Activated CD4-positive, alpha-beta T cell treated with anti-CD3 and anti-CD28 coated beads for 48 hours (primary cell): Measurements from ENCODE around the gene INO80.

Experiments
- DNase-seq: peaks from one replicate; pipeline ENCODE4 v3.0.0-alpha.2; 2020

Gene INO80

DNA sequence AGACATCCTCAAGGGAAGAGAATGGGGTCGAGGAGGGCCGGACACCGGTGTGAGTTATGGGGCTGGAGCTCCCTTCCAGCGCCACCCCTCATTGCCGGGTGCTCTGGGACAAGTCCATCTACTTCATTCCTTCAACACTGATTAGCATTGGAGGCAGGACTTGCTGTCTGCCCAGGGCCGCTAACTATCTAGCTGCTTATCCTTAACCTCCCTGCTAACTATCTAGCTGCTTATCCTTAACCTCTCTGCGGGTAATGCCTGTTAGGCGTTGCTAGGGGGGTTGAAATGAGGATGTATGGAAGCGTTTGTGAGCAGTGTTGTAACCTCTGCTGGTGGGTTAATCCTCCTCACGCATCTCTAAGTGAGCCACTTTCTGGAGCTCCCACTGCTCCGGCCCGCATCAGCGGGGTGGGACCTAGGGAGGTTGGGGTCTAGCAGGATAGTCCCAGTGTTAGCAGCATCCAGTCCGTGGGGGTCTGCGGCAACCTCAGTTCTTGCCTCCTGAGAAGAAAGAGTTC lies 173.7 kb downstream of the INO80 start:
- no peak for DNase-seq

DNA sequence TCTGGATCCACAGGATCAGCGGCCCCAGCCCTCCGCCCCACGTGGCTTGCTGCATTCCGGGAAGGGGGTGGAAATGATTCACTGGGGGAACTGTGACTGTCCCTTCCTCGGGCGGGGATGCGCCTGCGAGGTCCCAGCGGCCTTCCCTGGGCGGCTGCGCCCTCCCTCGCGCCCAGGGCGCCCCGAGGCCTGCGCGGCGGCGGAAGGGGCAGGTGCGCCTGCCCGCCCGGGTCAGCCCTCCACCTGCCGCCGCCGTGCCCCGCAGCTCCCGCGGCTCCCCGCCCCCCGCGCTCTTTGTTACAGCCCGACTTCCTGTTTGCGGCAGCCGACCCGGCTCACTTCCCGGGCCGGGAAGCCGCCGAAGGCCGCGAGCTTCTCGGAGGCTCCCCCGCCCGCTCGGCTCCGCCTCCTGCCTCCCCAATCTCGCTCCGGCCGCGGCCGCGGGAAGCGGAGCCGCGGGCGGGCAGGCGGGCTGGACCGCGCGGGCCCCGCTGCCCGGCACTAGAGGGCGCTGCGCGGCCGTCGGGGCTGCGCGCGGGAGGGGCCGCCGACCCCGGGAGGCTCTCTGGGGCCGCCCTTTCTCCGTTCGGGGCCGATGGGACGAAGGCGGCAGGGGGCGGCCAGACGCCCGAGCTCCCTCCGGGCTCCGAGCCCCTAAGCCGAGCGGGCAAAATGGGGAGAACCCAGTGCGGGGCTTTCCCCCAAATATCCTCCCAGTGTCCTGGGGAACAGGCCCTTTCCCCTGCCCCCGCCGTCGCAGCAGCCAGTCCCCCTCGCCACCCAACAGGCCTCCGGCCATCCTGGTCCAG lies 174.3 kb downstream of the INO80 start:
- peak; percentile 74 for DNase-seq

DNA sequence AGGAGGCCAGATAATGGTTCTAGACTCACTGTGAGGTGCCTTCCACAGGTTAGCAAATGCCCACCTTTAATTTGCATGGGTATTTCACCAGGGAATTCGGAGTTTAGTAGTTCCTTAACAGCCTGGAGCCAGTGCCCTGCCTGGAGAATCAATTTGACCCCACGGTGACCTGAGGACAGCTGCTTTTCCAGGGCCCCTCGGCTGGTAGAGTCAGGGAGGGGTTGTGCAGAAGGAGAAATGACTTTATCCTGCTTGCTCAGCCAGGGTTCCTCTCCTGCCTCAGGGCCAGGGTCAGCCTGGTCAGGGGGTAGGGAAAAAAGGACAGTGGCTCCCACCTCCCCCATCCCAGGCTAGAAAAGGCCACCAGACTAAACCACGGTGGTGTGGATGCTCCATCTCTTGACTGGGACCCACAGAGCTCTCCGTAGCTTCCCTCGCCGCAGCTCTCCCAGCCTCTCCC lies 175.0 kb downstream of the INO80 start:
- no peak for DNase-seq

DNA sequence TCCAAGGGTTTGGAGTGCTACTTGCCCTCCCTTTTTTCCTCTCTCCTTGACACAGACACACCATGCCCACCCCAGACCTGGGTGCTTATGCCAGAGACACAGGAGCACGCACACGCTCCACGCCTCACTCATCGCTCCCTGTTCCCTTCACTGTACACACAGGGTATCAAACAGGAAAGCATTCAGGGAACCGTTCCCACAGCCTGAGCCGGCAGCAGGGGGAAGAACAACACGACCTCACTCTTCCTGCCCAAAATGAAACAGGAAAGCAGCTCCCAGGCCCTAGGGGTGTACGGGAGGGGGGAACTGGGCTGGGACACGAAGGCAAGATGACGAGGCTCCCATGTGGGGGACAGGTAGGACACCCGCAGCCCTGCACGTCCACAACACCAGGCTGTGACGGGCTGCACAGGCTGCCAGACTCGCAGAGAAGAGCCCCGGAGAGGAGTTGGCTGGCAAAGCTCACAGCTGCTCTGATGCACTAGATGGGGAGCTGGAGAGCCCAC lies 175.7 kb downstream of the INO80 start:
- no peak for DNase-seq

DNA sequence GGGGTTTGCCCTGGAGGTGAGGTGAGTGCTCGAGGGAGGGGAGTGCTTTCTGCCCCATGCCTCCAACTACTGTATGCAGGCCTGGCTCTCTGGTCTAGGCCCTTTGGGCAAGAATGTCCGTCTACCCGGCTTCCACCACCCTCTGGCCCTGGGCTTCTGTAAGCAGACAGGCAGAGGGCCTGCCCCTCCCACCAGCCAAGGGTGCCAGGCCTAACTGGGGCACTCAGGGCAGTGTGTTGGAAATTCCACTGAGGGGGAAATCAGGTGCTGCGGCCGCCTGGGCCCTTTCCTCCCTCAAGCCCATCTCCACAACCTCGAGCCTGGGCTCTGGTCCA lies 177.6 kb downstream of the INO80 start:
- DNase-seq: no peak

DNA sequence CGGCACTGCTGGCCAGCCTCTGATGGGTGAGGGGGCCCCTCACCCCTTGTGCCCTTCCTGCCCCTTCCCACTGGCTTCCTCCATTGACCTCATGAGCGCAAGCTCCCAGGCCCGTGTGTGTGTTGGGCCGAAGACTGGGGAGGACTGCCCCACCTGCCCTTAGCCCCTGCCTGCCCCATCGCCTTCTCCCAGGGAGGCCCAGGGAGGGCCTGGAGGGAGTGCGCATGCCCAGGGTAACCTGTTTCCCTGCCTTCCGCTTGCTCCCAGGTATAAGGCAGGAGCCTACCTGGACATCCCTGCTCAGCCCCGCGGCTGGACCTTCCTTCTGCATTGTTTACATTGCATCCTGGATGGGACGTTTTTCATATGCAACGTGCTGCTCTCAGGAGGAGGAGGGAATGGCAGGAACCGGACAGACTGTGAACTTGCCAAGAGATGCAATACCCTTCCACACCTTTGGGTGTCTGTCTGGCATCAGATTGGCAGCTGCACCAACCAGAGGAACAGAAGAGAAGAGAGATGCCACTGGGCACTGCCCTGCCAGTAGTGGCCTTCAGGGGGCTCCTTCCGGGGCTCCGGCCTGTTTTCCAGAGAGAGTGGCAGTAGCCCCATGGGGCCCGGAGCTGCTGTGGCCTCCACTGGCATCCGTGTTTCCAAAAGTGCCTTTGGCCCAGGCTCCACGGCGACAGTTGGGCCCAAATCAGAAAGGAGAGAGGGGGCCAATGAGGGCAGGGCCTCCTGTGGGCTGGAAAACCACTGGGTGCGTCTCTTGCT lies 178.1 kb downstream of the INO80 start:
- peak; percentile 36 for DNase-seq

DNA sequence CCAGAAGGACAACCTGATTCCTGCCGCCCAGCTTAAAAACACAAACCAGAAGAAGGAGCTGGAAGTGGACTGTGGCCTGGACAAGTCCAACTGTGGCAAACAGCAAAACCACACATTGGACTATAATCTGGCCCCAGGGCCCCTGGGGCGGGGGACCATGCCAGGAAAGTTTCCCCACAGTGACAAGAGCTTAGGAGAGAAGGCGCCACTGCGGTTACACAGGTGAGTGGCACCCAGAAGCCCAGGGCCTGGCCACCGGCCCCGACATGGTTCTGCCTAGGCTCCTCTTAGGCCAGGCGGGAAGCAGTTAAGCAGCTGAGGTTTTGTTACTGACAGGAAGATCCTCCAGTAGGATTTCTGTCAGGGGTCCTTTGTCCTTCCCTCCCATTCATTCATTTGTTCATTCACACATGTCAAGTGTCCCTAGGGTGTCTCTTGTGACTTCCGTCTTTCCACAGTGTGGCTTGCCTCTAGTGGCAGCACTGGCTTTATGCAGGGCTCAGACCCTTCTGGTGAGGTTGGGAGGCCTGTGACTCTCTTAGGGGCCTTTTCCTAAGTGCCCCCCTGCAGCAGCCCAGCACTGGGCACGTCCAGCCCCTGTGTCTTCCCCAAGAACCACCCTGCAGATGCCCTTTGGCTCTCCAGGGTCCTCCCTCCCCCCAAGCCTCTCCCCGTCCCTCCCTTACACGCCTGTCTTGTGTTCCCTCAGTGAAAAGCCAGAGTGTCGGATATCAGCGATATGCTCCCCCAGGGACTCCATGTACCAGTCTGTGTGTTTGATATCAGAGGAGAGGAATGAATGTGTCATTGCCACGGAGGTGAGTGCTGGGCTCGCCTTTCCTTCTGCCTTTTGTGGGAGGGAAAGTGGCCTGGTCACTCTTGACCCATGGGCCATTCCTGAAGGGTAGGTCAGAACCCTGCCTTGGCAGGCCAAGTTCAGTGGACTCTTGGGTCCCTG lies 179.1 kb downstream of the INO80 start:
- no peak for DNase-seq

DNA sequence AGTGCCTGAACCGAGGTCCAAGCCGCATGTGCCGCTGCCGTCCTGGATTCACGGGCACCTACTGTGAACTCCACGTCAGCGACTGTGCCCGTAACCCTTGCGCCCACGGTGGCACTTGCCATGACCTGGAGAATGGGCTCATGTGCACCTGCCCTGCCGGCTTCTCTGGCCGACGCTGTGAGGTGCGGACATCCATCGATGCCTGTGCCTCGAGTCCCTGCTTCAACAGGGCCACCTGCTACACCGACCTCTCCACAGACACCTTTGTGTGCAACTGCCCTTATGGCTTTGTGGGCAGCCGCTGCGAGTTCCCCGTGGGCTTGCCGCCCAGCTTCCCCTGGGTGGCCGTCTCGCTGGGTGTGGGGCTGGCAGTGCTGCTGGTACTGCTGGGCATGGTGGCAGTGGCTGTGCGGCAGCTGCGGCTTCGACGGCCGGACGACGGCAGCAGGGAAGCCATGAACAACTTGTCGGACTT lies 179.8 kb downstream of the INO80 start:
- no peak for DNase-seq

DNA sequence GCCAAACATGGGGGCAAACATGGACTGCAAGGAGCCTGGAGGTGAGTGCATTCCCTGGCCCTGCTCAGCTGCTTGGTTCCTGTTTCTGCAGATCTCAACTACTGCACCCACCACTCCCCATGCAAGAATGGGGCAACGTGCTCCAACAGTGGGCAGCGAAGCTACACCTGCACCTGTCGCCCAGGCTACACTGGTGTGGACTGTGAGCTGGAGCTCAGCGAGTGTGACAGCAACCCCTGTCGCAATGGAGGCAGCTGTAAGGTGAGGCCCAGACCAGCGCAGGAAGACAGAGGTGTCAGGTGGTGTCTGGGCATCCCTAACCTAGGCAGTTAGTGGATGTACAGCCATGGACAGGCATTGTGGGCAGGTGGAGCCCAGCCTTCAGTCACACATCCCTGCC lies 181.6 kb downstream of the INO80 start:
- no peak for DNase-seq

DNA sequence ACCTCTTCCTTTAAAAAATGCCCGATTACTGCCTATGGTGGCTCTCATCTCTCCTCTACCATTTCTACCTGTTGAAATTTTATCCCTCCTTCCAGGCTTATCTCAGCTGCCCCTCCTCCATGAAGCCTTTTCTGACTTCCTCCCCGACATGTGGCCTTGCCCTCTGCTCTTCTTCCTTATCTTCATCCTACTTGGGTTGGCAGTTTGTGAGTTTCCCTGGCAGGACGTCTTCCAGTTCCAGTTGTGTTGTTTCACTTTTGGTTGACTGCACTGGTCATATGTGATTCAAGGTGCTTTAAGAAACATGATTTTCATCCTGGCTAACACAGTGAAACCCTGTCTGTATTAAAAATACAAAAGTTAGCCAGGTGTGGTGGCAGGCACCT lies 182.6 kb downstream of the INO80 start:
- no peak for DNase-seq

DNA sequence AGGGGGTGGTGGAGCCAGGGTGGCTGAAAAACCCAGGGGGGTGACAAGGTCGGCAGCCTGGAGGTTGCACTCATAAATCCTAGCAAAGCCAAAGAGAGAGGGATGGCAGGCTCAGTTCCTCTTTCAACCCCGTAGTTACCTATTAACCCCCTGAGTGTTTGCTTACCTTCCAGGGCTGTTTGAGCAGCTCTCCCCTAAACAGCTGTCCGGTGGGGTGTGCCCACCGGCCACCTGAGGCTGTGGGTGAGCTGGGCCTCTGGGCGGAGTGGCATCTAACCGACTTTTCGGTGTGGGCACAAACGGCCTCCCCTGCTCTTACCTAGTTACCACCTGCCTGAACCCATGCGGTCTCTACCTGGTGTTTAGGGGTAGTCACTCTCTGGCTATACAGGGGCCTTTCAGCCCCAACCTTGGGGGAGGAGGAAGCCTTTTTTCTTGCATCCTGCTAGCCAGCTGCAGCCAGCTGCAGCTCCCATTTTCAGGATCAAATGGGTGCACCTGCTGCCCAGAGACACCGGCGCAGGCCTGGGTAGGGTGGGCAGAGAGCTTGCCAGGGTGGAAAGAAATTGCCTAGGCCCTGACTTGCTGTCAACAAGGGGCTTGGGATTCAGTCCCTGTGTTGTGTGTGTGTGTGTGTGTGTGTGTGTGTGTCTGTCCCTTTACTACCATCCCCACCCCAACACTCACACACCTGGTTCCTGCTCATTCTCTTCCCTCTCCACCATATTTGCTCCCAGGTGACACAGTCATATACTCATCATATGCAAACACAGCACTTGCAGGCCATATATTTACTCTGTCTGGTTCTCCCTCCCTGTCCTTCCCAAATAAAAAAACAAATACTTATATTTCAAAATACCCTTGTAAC lies 183.2 kb downstream of the INO80 start:
- DNase-seq: no peak

DNA sequence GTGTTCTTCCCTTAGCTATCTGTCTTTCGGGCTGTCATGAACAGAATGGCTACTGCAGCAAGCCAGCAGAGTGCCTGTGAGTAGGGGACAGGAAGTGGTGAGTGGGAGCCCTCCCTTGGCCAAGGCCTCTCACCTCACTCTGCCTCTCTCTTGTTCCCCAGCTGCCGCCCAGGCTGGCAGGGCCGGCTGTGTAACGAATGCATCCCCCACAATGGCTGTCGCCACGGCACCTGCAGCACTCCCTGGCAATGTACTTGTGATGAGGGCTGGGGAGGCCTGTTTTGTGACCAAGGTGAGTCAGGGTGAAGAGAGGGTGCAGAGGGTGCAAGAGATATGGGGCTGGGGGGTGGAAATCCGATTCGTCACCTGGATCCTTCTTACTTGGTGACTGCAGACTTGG lies 183.9 kb downstream of the INO80 start:
- DNase-seq: no peak

DNA sequence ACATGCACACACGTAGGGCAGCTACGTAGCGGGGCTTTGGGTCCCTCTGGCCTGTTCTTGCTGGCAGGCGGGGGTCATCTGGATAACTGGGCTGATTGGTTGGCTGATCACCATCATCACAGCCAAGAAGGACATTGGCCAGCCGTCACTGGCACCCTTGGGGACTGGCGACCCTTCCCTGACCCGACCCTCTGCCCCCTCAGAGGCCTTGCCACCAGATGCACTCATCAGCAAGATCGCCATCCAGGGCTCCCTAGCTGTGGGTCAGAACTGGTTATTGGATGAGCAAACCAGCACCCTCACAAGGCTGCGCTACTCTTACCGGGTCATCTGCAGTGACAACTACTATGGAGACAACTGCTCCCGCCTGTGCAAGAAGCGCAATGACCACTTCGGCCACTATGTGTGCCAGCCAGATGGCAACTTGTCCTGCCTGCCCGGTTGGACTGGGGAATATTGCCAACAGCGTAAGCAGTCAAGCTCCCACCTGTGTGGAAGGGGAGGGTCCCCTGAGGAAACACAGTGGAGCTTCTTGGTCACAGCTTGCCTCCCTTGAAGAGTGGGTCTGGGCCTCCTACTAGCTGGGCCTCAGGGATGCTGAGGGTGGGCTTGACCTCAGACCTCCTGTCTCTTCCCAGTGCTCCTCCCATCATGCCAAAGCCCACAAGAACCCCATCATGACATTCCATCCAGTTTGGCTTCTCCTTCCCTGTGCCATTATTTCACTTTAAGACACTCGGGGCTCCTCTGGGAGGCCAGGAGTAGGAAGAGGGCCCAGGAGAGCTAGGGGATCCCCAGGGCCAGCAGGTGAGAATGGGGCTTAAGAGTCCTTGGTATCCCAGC lies 184.6 kb downstream of the INO80 start:
- DNase-seq: no peak

DNA sequence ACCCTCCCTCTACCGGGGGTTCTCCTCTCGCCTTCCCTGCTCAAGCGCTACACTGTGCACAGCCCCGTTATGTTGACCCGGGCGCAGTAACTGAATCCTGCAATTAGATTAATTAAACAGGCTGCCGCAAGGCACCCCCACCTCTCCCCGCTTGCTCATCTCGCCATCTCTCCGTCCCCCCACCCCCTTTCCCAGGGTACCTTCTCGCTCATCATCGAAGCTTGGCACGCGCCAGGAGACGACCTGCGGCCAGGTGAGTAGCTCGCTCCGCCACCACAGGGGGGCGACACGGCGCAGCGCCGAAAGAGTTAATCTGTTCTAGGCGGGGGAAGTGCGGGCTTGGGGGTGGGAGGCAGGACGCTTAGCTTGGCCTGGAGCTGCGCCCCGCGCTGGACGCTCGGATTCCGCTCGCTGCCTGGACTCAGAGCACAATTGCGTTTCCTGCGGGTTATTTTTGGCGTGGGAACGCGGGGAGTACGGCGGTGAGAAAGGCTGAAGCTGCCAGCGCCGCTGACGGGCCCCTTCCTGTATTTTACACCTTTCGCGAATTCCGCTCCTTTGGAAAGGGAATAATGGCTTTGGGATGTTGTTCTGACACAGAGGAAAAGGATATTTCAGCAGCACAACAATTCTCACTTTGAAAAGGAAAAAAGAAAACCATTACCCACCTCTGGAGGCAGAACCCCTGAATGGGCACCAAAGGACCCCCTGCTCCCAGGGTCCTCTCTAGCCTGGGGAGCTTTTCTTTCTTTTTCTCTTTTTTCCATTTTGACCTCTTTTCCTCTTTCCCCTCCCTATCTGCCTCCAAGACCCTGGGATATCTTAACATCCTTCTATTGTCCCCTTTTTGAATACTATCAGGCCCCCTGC lies 185.4 kb downstream of the INO80 start:
- DNase-seq: peak; percentile 77

DNA sequence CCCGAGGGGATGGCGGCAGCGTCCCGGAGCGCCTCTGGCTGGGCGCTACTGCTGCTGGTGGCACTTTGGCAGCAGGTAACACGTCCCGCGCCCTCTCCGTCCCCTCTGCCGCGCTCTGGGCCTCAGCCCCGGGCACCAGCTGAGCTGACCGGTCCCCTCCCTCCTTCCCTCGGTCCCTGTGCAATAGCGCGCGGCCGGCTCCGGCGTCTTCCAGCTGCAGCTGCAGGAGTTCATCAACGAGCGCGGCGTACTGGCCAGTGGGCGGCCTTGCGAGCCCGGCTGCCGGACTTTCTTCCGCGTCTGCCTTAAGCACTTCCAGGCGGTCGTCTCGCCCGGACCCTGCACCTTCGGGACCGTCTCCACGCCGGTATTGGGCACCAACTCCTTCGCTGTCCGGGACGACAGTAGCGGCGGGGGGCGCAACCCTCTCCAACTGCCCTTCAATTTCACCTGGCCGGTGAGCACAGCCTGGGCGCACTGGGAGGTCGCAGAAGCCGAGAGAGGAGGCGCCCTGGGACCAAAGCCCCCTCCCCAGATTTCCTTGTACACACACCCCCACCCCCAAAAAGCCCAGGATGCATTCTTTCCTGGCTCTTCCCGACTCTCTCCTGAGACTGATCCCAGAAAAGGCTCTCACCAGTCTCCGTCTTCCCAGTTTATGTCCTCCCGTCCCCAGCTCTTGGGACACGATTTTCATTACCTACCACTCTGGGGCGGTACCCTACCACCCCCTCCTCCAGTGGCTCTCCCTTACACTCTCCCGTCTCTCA lies 186.2 kb downstream of the INO80 start:
- no peak for DNase-seq
